Measurements from ENCODE around the gene LARGE1. TPM values are rescaled to one million over a fixed set of nuclear protein-coding genes. Genes with fewer than 3 reads are reported as not detected.
A peak's percentile ranks its signal among the peaks of the same experiment; 100 is the strongest.

Gene LARGE1
- total RNA-seq, 1 experiment from 2014 or later = 1.3 TPM

- Histone ChIP-seq H4K20me1 (ENCODE audit: low read length) (no peaks in the 10 kb centered on the region), H3K36me3 (ENCODE audit: low read depth, low read length) (no peaks in the 10 kb centered on the region), H3K9me3 (ENCODE audit: low read length) (no peaks in the 10 kb centered on the region), H3F3A (ENCODE audit: low read length, unreplicated experiment) (no peaks in the 10 kb centered on the region), H2AFZ (ENCODE audit: low read length) (no peak overlapping the region), H3K4me1 (ENCODE audit: insufficient read depth, low read length) (no peaks in the 10 kb centered on the region), H3K4me2 (ENCODE audit: low read length) (no peak overlapping the region), H3K4me3 (ENCODE audit: low read length) (no peak overlapping the region), H3K79me2 (ENCODE audit: low read length) (no peaks in the 10 kb centered on the region), H3K27me3 (ENCODE audit: low read length) (no peaks in the 10 kb centered on the region), H3K9me2 (replicated peaks; ENCODE audit: low read length) (no peaks in the 10 kb centered on the region), H3K27ac (ENCODE audit: low read length) (0 out of 2 replicates have a peak overlapping the region, but pooled peaks have one; percentile 13), H3K9ac (ENCODE audit: low read length) (no peak overlapping the region)
- ChIA-PET CTCF (no interaction called here), POLR2A (ENCODE audit: unreplicated experiment) (no interaction called here)
- peak; percentile 32 for DNase-seq
- no peak for TF ChIP-seq CTCF (conservative IDR thresholded peaks at IDR 0.05; ENCODE audit: low read depth, low read length)
- TF ChIP-seq EZH2phosphoT487 (IDR thresholded peaks at IDR 0.05; ENCODE audit: borderline replicate concordance, low read length) = no peak
- no peak for TF ChIP-seq EZH2 (IDR thresholded peaks at IDR 0.05; ENCODE audit: low read length, unreplicated experiment)
- intact Hi-C loops (cut with micrococcal nuclease) = no loop called here
- no peak; the same call in 1 of the 2 replicates for ATAC-seq
- BruUV-seq (replicated peaks) = no TSS peak
Measured at GRCh38 chr22:33600113-33600512, 320.2 kb downstream of the LARGE1 start.

- CTCF ChIA-PET = no interaction called here
- Histone ChIP-seq H4K20me1 (ENCODE audit: low read length) (no peaks in the 10 kb centered on the region), H3K36me3 (ENCODE audit: low read depth, low read length) (no peaks in the 10 kb centered on the region), H2AFZ (ENCODE audit: low read length) (no peak overlapping the region), H3K4me1 (ENCODE audit: insufficient read depth, low read length) (no peaks in the 10 kb centered on the region), H3K27ac (ENCODE audit: low read length) (no peak overlapping the region), H3F3A (ENCODE audit: low read length, unreplicated experiment) (no peaks in the 10 kb centered on the region), H3K9me2 (replicated peaks; ENCODE audit: low read length) (no peaks in the 10 kb centered on the region), H3K27me3 (ENCODE audit: low read length) (no peaks in the 10 kb centered on the region), H3K9me3 (ENCODE audit: low read length) (no peaks in the 10 kb centered on the region), H3K79me2 (ENCODE audit: low read length) (no peaks in the 10 kb centered on the region), H3K4me3 (ENCODE audit: low read length) (no peak overlapping the region), H3K4me2 (ENCODE audit: low read length) (no peak overlapping the region), H3K9ac (ENCODE audit: low read length) (no peak overlapping the region)
- no TSS peak for BruUV-seq (replicated peaks)
- intact Hi-C loops (cut with micrococcal nuclease) = no loop called here
- POLR2A ChIA-PET (ENCODE audit: unreplicated experiment) = no interaction called here
- ATAC-seq = no peak
- no peak for TF ChIP-seq CTCF (conservative IDR thresholded peaks at IDR 0.05; ENCODE audit: low read depth, low read length)
- DNase-seq = no peak
Measured at GRCh38 chr22:33599596-33599995, 320.7 kb downstream of the LARGE1 start.

GRCh38 chr22:33598821-33599220 lies 321.5 kb downstream of the LARGE1 start:
- no peaks in the 10 kb centered on the region for H3K9me2 ChIP-seq (replicated peaks; ENCODE audit: low read length)
- TF ChIP-seq EZH2 (IDR thresholded peaks at IDR 0.05; ENCODE audit: low read length, unreplicated experiment) = no peak
- no peak for TF ChIP-seq CTCF (conservative IDR thresholded peaks at IDR 0.05; ENCODE audit: low read depth, low read length)
- no peak for TF ChIP-seq EZH2phosphoT487 (IDR thresholded peaks at IDR 0.05; ENCODE audit: borderline replicate concordance, low read length)
- H2AFZ ChIP-seq (ENCODE audit: low read length) = no peak overlapping the region
- ChIA-PET POLR2A (ENCODE audit: unreplicated experiment) (no interaction called here), CTCF (no interaction called here)
- no peak for ATAC-seq
- no peaks in the 10 kb centered on the region for H3K79me2 ChIP-seq (ENCODE audit: low read length)
- H3K27me3 ChIP-seq (ENCODE audit: low read length) = no peaks in the 10 kb centered on the region
- no peak overlapping the region for H3K9ac ChIP-seq (ENCODE audit: low read length)
- intact Hi-C loops (cut with micrococcal nuclease) = no loop called here
- no peaks in the 10 kb centered on the region for H3K9me3 ChIP-seq (ENCODE audit: low read length)
- no peak overlapping the region for H3K4me3 ChIP-seq (ENCODE audit: low read length)
- no peak overlapping the region for H3K27ac ChIP-seq (ENCODE audit: low read length)
- BruUV-seq (replicated peaks) = no TSS peak
- H3F3A ChIP-seq (ENCODE audit: low read length, unreplicated experiment) = no peaks in the 10 kb centered on the region
- H3K4me2 ChIP-seq (ENCODE audit: low read length) = no peak overlapping the region
- no peak for DNase-seq
- no peaks in the 10 kb centered on the region for H3K36me3 ChIP-seq (ENCODE audit: low read depth, low read length)
- H3K4me1 ChIP-seq (ENCODE audit: insufficient read depth, low read length) = no peaks in the 10 kb centered on the region
- H4K20me1 ChIP-seq (ENCODE audit: low read length) = no peaks in the 10 kb centered on the region
